Measurements from ENCODE around the gene ZMYND15. TPM values are rescaled to one million over a fixed set of nuclear protein-coding genes. Genes with fewer than 3 reads are reported as not detected.
A peak's percentile ranks its signal among the peaks of the same experiment; 100 is the strongest.

The ZMYND15 gene
- total and polyA plus RNA-seq, 2 of the 13 experiments (the other 11 are each of a cell fraction or from before 2014, with no cell fraction given), result 0.24 to 2.7 TPM

DNA sequence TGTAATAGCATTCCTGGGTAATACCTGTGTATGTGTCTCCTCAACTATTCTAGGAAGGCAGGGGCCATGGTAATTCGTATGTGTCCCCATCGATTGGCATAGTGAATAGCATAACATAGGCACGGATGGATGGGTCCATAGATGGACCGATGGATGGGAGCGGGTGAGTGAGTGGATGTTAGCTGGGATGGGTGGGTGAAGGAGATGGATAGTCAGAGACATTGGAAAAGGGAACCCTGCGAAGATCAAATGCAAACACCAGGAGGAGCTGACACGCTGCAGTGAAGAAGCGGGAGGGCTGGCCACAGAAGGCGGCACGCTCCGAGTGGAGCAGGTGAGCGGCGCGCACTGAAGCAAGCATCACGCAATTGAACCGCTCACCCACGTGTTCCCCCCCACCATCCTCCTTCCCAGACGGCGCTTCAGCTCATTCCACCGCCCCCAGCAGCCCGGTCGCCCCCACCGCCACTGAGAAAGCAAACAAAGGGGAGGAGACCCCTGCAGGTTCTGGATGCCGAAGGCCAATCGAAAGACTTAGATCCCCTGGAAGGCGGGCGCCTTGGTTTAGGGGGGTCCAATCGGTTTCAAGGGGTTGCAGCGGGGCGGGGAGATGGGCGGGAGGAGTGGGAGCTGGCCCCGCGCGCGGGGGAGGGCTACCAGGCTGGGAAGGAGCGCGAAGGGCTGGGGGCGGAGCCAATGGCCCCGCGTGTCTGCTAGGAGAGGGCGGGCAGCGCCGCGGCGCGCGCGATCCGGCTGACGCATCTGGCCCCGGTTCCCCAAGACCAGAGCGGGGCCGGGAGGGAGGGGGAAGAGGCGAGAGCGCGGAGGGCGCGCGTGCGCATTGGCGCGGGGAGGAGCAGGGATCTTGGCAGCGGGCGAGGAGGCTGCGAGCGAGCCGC, 29.6 kb upstream of the ZMYND15 start, which contains the start of gene ARRB2 (continued):
- TF ChIP-seq, protein P1, sequence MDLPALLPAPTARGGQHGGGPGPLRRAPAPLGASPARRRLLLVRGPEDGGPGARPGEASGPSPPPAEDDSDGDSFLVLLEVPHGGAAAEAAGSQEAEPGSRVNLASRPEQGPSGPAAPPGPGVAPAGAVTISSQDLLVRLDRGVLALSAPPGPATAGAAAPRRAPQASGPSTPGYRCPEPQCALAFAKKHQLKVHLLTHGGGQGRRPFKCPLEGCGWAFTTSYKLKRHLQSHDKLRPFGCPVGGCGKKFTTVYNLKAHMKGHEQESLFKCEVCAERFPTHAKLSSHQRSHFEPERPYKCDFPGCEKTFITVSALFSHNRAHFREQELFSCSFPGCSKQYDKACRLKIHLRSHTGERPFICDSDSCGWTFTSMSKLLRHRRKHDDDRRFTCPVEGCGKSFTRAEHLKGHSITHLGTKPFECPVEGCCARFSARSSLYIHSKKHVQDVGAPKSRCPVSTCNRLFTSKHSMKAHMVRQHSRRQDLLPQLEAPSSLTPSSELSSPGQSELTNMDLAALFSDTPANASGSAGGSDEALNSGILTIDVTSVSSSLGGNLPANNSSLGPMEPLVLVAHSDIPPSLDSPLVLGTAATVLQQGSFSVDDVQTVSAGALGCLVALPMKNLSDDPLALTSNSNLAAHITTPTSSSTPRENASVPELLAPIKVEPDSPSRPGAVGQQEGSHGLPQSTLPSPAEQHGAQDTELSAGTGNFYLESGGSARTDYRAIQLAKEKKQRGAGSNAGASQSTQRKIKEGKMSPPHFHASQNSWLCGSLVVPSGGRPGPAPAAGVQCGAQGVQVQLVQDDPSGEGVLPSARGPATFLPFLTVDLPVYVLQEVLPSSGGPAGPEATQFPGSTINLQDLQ (CRISPR knock-in tag; IDR thresholded peaks at IDR 0.05), result no peak
- no peak for TF ChIP-seq PHF20 (CRISPR knock-in tag; IDR thresholded peaks at IDR 0.05)
- no peak for TF ChIP-seq ZNF782 (CRISPR knock-in tag; IDR thresholded peaks at IDR 0.05; ENCODE audit: borderline replicate concordance)
- TF ChIP-seq SOX5 (CRISPR knock-in tag; IDR thresholded peaks at IDR 0.05; ENCODE audit: borderline replicate concordance), result peak; percentile 13; the same call in 1 of the 2 replicates
- no peak for TF ChIP-seq MATR3 (CRISPR knock-in tag; IDR thresholded peaks at IDR 0.05)
- TF ChIP-seq ZNF713 (CRISPR knock-in tag; IDR thresholded peaks at IDR 0.05), result no peak
- TF ChIP-seq, protein P2, sequence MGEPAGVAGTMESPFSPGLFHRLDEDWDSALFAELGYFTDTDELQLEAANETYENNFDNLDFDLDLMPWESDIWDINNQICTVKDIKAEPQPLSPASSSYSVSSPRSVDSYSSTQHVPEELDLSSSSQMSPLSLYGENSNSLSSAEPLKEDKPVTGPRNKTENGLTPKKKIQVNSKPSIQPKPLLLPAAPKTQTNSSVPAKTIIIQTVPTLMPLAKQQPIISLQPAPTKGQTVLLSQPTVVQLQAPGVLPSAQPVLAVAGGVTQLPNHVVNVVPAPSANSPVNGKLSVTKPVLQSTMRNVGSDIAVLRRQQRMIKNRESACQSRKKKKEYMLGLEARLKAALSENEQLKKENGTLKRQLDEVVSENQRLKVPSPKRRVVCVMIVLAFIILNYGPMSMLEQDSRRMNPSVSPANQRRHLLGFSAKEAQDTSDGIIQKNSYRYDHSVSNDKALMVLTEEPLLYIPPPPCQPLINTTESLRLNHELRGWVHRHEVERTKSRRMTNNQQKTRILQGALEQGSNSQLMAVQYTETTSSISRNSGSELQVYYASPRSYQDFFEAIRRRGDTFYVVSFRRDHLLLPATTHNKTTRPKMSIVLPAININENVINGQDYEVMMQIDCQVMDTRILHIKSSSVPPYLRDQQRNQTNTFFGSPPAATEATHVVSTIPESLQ (CRISPR knock-in tag; conservative IDR thresholded peaks at IDR 0.05), result no peak
- TF ChIP-seq TSC22D2 (CRISPR knock-in tag; IDR thresholded peaks at IDR 0.05; ENCODE audit: borderline replicate concordance), result no peak
- 0 out of 2 replicates have a peak, but pooled peaks have one; percentile 34 for TF ChIP-seq ZNF589 (CRISPR knock-in tag; conservative IDR thresholded peaks at IDR 0.05)
- no peak; the same call in 1 of the 2 replicates for TF ChIP-seq ZBTB38 (CRISPR knock-in tag; IDR thresholded peaks at IDR 0.05)
- TF ChIP-seq ZNF556 (CRISPR knock-in tag; IDR thresholded peaks at IDR 0.05; ENCODE audit: borderline replicate concordance), result peak; percentile 19; the same call in 1 of the 2 replicates
- TF ChIP-seq GRHL1 (CRISPR knock-in tag; conservative IDR thresholded peaks at IDR 0.05), result no peak
- no peak for TF ChIP-seq PHF5A (CRISPR knock-in tag; IDR thresholded peaks at IDR 0.05; ENCODE audit: low read depth, unreplicated experiment)
- peak; percentile 93 for TF ChIP-seq SRSF1 (optimal IDR thresholded peaks at IDR 0.05; ENCODE audit: low read depth, low read length)
- no peak for TF ChIP-seq RNF2 (conservative IDR thresholded peaks at IDR 0.05; ENCODE audit: low read depth)
- no peak for TF ChIP-seq PTBP1 (IDR thresholded peaks at IDR 0.05; ENCODE audit: low read depth, low read length, poor library complexity, severe bottlenecking)
- TF ChIP-seq NFYC (CRISPR knock-in tag; IDR thresholded peaks at IDR 0.05), result peak; percentile 80
- TF ChIP-seq FOSL1 (CRISPR knock-in tag; IDR thresholded peaks at IDR 0.05; ENCODE audit: borderline replicate concordance), result no peak
- no peak for TF ChIP-seq NFIB (CRISPR knock-in tag; IDR thresholded peaks at IDR 0.05; ENCODE audit: borderline replicate concordance)
- TF ChIP-seq GABPB1 (CRISPR knock-in tag; IDR thresholded peaks at IDR 0.05), result peak; percentile 70; the same call in 1 of the 2 replicates
- TF ChIP-seq PCBP2 (optimal IDR thresholded peaks at IDR 0.05; ENCODE audit: low read depth, low read length, poor library complexity, severe bottlenecking), result no peak
- TF ChIP-seq RBM22 (optimal IDR thresholded peaks at IDR 0.05; ENCODE audit: low read length), result no peak
- TF ChIP-seq HNRNPUL1 (IDR thresholded peaks at IDR 0.05; ENCODE audit: low read depth, low read length), result no peak
- no peak for TF ChIP-seq HOXA7 (CRISPR knock-in tag; IDR thresholded peaks at IDR 0.05)
